GM19455 (cell line): Measurements from ENCODE around the gene USH2A.

Source experiments
- ATAC-seq: cut with Tn5 transposase; IDR thresholded peaks from one replicate; pipeline ENCODE4 v1.9.1; 2021; ENCODE audit not compliant: unreplicated experiment

The USH2A gene

DNA sequence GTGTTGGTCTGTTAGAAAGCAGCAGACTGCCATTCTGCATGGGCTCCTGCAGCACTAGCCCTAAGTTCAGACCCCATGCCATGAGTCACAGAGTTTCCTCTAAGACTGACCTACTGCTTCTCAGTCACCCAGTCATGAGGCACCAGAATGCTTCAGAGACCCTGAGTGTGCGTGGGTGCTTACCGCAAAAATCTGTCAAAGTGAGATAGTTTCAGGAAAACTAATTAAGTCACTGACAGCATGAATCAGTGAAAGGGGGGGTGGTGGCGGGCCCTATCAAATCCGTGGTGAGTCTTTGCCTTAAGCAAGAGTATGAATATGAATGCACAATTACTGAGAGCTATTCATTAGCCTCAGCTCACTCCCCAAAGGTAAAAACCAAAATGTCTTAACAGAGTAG is 758.0 kb downstream of the USH2A start:
- no peak for ATAC-seq

DNA sequence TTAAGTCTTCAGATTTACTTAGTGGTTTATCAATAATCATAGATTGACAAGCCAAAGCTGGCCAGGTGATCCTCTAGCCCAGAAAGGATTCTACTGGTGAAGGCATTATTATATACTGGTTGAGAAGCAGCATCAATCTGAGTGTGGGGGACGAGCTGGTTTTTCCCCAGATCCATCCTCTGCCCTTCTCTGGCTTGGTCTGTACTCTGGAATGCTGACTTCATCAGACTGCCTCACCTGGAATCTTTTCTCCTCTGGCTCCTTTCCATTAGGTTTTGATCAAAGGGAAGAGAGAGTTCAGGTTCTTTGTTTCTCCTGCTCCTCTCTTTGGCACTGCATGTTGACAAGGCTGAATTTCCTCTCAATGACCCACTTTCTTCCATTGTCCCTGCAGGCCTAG is 762.2 kb downstream of the USH2A start:
- ATAC-seq: no peak

DNA sequence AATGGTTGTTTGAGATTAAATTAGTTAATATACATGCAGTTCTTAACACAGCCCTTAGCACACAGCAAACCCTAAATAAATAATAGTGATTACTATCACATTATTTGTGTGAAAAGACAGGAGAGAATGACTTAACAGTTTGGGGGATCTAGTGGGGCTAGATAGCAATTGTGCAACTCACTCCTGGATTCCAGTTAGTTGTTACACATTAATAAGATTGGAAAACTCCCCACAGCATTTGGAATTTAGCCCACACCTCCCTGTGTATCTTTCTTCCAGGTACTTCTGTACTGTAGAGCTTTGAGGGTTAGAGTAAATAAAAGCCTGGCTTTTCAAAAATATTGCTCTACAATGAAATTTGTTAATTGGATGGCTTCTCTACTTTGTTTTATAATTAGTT is 763.0 kb downstream of the USH2A start:
- ATAC-seq: no peak

DNA sequence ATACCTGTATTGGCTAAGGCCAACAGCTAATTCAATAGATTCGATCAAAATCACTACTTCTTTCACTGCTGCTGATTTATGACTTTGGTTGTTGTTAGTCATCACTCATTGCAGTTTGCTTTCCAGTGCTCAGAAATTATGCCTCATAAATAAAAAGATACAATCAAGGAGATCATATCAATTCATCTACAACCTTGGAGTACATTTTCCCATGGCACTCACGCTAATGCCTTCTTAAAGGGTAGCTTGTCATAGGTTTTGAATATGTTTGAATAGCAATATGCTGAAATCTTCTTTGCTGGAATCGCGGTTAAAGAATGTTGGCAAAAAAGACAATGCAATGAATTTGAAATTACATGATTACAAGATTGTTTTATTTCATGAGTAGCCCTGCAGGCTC is 766.2 kb downstream of the USH2A start:
- ATAC-seq: no peak

DNA sequence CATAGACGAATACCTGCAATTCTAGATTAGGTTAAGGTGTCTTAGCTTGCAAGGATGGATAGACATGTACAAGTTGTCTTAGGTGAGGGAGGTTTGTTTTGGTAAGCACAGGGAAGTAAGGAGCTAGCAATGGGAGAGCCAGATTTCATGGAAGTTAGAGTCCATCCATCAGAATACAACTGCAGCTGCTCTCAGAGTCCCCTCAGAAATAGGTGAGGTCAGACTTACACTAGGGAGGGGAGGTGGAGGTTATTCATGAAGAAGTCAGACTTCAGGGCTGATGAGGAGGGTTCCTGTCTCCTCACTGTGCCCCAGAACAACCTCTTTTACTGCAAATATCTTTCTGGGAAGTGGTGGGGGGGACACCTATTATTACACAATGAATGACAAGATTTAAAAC is 770.9 kb downstream of the USH2A start:
- ATAC-seq: no peak

DNA sequence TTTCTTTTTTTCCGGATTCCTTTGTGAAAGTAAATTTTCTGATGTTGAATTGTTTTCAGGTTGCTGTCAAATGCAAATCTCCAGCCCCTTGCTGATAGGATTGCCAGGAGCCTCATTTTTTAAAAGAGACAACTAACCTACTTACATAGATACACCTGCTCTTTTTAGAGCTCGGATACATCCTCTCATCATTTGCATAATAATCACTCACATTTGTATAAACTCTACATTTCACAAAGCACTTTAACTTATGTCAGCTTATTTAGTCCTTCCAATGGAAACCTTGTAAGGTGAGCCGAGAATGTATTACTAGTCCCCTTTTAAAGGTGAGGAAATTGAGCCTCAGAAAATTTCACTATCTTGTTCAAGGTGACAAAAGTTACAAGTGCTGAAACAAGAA is 771.4 kb downstream of the USH2A start:
- ATAC-seq: no peak

DNA sequence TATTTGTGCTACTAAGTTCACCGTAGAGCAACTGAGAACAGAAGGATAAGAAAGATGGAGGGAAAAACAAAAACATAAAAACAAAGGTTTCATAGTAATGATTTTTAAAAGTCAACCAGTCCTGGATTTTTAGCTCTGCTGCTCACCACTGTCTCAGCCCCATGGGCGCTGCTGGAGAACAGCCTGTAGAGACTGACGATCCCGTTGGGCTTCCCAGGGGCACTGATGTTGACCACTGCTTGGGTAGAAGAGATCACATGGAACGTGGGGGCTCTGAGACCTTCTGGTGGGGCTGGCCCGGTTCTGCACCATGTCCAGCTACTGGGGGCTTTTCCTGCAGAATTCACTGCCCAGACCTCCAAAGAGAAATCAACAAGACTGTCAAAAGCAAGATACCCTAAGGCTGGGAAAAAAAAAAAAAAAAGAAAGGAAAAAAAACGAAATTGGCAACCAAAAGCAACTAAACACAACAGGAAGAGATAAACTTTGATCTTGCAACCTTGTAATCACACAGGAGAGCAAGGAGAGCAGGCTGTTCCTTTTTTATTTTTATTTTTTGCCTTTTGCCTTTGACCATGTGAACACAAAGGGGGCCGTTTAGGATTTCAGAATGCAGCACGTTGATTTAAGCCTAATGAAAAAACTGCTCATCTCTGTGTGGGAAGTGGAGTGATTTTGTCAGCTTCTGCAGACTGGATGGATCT is 772.6 kb downstream of the USH2A start:
- no peak for ATAC-seq

DNA sequence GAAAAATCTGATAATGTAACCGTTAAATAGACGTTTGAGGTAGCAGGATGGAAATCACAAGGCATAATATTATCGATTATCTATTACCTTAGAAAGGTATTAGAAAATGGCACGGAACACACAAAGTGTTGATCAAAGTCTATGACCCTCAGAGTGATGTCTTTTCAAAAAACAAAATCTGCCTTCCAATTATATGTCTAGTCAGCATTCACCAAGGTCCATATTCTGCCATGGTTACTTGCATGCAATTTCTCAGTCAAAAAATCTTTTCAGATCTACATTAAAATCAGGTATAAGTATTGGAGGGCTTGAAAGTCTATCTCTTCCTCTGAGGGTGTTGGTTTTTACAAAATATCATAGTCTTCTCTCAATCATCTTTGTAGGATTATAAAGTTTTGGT is 774.3 kb downstream of the USH2A start:
- no peak for ATAC-seq

DNA sequence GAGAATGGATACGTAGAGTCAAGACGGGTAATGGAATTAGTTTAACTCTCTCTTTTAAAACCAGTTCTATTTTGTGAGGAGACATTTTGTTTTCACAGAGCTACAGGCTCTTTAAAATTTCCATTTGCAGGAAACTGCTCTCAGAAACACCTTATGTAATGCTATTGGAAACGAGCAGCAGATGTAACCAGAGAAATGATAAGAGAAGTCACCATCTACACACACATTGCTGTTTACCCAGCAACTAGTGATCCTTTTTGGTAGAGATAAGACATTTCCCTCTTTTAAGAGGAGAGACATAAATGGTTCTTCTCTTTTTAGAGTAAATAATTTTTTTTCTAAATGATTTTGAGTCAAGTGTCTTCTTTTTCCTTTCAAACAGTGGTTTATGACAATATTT is 775.5 kb downstream of the USH2A start:
- ATAC-seq: no peak

DNA sequence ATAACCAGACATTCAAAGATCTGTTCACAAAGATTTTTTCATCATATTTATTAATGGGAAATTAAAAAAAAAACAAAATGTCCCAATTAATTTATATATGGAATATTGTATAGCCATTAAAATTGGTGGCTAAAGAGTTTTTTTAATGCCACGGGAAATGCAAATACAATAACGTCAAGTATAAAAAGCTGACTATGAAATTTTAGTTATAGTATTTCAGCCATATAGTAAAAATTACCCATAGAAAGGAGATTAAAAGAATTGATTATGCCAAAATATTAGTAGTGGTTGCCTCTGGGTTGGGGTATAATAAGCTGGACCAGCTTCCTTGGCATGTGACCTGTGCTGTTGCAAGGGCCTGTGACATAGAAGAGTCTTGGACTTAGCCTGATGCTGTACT is 777.4 kb downstream of the USH2A start:
- ATAC-seq: no peak

DNA sequence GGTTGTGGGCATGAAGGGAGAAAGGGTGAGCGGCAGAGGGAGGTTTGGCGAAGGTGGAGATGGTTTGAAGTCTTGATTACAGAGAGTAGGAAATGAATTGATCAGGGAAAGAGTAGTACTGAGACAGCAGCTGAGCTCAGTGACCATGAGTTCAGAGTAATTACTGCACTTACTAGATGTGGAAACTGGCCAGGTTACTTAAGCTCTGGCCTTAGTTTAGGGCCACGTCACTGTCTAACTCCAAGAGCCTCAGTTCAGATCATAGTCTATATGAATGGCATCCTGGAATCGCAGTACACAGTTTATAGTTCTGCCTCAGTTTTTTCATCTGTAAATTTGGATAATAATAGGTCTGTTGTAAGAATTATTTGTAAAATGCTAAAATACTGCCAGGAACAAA is 778.1 kb downstream of the USH2A start:
- ATAC-seq: no peak

DNA sequence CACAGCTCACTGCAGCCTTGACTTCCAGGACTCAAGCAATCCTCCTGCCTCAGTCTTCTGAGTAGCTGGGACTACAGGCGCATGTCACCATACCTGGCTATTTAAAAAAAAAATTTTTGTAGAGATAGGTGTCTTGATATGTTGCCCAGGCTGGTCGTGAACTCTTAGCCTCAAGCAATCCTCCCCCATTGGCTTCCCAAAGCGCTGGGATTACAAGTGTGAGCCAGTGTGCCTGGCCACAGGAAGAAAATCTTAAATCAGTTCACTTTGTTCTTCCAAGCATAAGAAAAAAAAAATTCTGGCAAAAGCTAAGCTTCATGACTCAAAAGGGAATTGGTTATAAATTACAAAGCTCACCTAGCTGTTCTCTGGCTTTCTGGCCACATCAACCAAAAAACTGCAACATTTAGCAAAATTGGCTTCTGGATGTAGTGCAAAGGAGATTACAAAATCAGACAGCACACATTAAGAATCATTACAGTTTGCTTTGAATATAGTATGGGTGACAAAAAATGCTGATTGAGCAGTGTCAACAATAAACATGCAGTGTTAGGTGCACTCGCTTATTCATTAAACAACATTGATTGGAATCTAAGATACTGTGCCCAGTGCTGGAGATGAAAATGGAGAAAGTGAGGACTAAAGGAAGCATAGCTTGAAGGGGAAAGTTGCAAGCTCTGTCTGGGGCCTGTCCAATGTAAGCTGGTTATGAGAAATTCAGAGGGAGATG is 779.5 kb downstream of the USH2A start:
- no peak for ATAC-seq

DNA sequence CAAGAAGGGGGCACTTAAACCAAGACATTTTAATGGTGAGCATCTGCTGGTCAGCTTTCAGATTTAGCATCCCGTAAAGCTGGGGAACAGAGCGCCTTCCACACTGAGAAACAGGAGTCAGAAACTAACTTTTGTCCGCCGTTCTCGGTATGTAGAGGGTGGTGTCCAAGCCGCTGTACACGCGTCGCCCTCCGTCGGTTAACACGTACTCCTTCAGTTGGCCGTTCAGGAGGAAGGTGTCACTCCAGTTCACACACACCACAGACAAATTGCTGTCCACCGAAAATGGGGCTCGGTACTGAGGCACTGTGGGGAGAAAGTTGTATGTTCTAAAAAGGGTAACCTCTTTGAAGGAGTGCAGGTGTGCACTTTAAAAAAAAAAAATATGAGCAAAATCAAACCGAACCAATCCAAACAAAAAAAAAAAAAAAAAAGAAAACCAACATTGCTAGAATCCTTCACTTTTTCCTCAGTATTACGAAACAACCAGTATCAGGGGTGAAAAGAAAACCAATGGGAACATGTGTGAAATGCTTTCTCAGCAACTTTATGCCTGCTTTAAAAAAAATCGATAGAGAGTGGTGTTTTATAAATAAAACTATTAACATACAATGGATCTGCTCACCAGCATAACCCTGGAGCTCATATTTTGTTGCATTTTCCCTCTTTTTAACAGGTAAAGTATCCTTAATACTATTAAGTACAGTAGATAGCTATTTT is 782.7 kb downstream of the USH2A start:
- no peak for ATAC-seq

DNA sequence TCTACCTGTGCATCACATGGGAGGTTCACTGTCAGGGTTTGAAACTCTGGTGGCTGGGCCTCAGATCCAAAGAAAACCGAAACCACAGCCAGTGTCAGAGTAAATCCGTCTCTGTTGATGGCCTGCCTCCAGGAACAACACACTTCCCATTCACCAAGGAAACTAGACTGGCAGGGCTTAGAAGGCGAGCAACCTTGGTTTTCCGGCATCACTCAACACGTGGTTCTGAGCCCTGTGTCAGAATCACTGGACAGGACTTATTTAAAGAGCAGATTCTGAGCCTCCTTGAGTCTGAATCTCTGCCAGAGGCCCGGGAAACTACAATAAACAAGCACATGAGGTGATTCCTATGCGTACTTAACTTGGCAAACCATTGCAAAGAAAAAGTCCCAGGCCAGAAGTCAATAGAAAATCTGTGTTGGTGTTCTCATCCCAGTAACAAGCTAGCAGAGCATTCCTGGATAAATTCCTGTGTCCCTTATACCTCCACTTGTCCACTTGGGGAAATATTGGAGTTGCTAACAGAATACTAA is 786.1 kb downstream of the USH2A start:
- no peak for ATAC-seq

DNA sequence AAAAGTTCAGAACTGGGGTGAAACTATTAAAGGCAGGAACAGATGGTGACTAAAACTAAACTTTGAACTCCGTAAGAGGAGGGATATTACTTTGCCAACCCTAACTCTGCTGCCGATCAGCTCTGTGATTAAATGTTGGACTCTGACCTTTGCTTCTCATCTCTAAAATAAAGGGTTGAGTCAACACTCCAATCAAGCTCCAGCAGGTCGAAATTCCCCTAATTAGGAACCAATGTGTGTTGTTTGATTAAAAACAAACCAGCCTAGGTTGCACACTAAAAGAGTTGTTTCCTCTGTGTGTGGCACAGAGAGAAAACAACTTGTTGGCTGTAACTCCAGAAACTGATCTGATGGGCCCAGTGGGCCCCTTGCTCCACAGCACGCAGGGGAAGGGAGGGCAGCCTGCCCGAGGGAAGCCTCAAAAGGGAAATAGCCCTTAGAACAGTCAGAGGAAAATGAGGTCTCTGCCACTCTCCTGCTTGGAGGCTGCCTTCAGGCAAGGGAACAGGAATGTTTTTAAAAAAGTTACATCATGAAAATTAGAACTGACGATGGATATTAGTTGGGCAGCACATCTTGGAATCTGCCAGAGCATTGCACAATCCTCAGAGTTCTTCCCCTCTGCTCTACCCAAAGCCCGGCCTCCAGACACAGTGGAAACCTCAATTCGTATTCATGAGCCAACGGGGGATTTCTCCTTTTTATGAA is 786.8 kb downstream of the USH2A start:
- ATAC-seq: no peak

DNA sequence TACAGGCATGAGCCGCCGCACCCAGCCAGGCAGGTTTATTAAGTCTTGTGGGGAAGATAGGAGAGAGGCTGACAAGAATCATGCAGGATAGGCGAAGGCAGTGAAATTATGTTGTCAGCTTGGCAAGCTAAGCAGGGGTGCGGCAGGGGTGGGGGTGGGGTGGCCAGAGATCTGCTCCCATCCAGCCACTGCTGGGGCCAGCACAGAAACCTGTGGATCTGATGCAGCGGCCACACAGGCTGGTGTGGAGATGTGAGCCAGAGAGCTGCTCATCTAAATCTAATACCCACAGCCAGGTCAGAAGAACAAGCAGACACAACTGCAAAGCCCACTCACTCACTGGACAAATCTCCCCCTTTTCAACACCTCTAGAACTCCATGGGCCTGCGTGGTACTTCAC is 787.4 kb downstream of the USH2A start:
- ATAC-seq: no peak

DNA sequence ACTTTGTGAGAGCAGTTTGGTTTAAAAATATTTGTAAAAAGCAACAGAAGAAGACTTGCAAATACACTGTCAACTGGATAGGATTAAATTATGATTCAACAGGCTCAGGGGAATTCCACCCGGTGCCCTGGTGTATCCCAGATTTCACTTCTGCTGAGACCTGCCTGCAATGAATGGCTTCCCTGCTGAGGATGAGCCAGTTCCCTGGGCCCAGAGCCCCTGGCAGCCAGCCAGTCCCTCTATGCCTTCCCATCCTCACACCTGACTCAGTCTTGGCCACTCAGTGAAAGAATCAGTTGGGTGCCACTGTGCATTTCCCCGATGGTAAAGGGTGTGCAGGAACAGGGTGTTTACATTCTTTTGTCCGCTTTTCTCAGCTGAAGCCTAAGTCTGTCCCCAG is 791.8 kb downstream of the USH2A start:
- ATAC-seq: no peak

DNA sequence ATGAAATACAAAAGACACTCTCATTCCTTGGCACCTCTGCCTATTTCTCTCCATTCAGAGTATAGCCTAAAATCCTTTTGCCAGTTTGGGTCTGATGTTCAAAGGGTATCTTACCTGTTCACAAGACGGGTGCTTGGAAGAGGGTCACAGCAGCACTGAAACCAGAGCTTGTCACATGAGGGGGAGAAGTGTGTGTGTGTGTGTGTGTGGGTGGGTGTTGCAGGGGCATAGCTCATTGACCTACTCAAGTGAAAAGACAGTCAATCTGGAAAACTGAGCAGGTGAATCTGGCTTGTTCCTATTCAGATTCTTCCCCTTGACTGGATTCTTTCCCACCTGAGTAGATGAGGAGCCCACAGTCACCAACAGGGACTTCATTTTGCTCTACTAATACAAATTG is 792.2 kb downstream of the USH2A start:
- ATAC-seq: no peak

DNA sequence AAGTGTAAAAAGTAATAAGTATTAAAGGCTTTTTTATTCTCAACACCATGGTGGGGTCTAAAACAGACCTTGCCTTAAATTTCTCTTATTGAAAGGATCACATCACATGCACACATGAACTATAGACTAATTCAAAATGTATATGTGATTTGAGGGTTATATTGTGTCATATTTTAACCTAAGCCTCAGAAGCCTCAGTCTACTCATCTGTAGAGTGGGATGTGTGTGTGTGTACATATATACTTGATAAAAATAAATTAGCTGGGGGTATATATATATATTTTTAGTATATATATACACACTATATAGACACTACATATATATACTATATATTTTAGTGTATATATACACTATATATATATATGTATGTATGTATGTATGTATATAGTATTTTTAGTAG is 797.3 kb downstream of the USH2A start:
- ATAC-seq: no peak

DNA sequence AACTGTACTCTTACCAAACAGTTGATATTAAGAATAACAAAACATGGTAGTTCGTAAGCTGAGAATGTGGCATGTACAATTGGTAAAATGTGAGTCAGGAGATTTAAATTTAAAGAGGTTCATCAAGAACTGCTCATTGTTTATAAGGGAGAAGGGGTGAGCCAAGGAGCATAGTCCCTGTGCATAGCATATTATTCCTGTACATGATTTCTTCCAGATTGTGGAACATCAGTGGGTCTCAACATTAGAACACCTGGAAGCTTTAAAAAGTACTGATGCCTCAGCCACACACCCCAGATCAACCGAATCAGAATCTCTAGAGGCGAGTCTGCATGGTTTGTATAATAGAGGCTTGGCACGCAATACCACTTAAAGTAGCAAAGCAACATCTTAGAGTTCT is 800.1 kb downstream of the USH2A start:
- no peak for ATAC-seq

DNA sequence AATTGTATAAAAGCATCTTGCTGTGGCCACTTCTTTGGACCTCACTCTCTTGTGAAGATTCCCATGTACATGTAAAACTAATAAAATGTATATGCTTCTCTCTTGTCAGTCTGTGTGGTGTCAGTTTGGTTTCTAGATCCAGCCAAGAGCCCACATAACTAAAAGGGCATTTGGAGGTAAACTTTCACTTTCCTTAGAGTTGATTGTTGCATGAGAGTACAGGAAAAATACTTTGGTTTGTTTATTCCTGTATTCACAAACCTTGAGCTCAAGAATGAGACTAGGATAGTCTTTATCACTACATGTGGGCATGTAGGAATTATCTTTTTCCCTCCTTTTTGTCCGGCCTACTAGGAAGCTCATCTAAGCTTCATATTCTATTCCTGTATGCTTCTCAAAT is 805.3 kb downstream of the USH2A start:
- ATAC-seq: no peak
